ENCODE data around the gene PCP2. TPM values are rescaled to one million over a fixed set of nuclear protein-coding genes. Genes with fewer than 3 reads are reported as not detected.

Gene PCP2
- total RNA-seq, 3 donors from 2014 or later (not counting 1 experiment from before 2014, with no cell fraction given): 5.4 to 8.4 (median 7.7) TPM

DNA sequence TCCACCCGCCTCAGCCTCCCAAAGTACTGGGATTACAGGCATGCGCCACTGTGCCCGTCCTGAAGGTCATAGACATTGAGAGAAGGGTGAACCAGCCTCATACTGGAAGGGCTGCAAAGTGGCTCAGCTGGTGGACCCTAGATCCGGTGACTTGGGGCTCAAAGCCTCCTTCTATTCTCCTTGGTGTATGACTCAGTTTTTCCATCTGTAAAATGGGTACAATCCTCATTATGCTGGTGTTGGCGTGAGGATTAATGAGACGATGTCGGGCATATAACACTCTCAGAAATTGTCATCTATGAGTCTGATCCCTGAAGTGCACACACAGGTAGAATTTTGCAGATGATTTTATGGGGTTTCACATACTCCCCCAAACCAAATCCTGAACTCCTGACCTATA lies 43.7 kb downstream of the PCP2 start:
- no peaks in the 10 kb centered on the region for H3K4me1 ChIP-seq (ENCODE audit: control insufficient read depth, insufficient read depth, low read length)
- H3K27ac Mint-ChIP-seq: no peak overlapping the region
- no peaks in the 10 kb centered on the region for H3K9me3 ChIP-seq (ENCODE audit: control insufficient read depth, insufficient read depth, low read length)
- H3K36me3 ChIP-seq (ENCODE audit: control insufficient read depth, insufficient read depth, low read length): no peaks in the 10 kb centered on the region
- no peak overlapping the region for H3K4me3 Mint-ChIP-seq
- H3K36me3 Mint-ChIP-seq: no peaks in the 10 kb centered on the region
- TF ChIP-seq, protein P1, sequence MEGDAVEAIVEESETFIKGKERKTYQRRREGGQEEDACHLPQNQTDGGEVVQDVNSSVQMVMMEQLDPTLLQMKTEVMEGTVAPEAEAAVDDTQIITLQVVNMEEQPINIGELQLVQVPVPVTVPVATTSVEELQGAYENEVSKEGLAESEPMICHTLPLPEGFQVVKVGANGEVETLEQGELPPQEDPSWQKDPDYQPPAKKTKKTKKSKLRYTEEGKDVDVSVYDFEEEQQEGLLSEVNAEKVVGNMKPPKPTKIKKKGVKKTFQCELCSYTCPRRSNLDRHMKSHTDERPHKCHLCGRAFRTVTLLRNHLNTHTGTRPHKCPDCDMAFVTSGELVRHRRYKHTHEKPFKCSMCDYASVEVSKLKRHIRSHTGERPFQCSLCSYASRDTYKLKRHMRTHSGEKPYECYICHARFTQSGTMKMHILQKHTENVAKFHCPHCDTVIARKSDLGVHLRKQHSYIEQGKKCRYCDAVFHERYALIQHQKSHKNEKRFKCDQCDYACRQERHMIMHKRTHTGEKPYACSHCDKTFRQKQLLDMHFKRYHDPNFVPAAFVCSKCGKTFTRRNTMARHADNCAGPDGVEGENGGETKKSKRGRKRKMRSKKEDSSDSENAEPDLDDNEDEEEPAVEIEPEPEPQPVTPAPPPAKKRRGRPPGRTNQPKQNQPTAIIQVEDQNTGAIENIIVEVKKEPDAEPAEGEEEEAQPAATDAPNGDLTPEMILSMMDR (IDR thresholded peaks at IDR 0.05): no peak
- H3K27me3 Mint-ChIP-seq (ENCODE audit: low read depth in 2 of 2): peaks cover 14 to 16% of the 10 kb centered on the region in 2 donors
- H3K27me3 ChIP-seq (ENCODE audit: control insufficient read depth, insufficient read depth, low read length): peaks cover 2% of the 10 kb centered on the region
- DNase-seq (no peak), ATAC-seq (no peak)
- no peaks in the 10 kb centered on the region for H3K4me1 Mint-ChIP-seq
- no peak overlapping the region for H3K4me3 ChIP-seq (ENCODE audit: low read length)
- no peak overlapping the region for H3K27ac ChIP-seq (ENCODE audit: low read length)
- no peaks in the 10 kb centered on the region for H3K9me3 Mint-ChIP-seq
- WGBS (ENCODE audit: insufficient coverage): 95% methylated on average over 5 of the region's 7 CpGs
- intact Hi-C loops (cut with micrococcal nuclease): no loop called here

DNA sequence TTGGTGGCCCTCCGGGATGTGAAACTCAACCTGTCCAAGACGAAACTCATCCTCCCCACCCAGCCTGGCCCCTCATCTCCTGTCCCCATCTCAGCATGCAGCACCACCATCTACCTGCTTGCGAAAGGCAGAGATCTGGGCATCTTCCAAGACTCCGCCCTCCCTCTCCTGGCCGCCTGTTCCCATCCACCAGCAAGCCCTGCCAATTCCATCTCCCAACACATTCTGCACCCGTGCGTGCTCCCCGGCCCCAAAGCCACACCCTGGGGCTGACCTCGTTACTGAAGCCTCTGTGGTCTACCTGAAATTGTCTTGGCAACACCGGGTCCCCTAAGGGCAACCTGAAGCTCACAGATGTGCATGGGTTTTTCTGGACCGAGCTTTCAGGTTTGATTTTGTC lies 51.1 kb downstream of the PCP2 start:
- intact Hi-C loops (cut with micrococcal nuclease): no loop called here
- Histone ChIP-seq H3K27ac (ENCODE audit: low read length) (no peak overlapping the region), H3K27me3 (ENCODE audit: control insufficient read depth, insufficient read depth, low read length) (no peaks in the 10 kb centered on the region), H3K9me3 (ENCODE audit: control insufficient read depth, insufficient read depth, low read length) (no peaks in the 10 kb centered on the region), H3K4me3 (ENCODE audit: low read length) (no peak overlapping the region), H3K4me1 (ENCODE audit: control insufficient read depth, insufficient read depth, low read length) (no peaks in the 10 kb centered on the region), H3K36me3 (ENCODE audit: control insufficient read depth, insufficient read depth, low read length) (no peaks in the 10 kb centered on the region)
- Mint-ChIP-seq H3K27ac (no peak overlapping the region), H3K4me3 (no peak overlapping the region), H3K27me3 (ENCODE audit: low read depth in 2 of 2) (peaks cover 1 to 6% of the 10 kb centered on the region in 2 donors), H3K9me3 (no peaks in the 10 kb centered on the region), H3K36me3 (no peaks in the 10 kb centered on the region), H3K4me1 (no peaks in the 10 kb centered on the region)
- no peak for ATAC-seq
- TF ChIP-seq, protein P1 (IDR thresholded peaks at IDR 0.05): no peak
- WGBS (ENCODE audit: insufficient coverage): 66% methylated on average over 11 of the region's 11 CpGs
- no peak for DNase-seq

Other genes starting within 250 kb of the PCP2 start
- 1 to 10 TPM in 1 of 3 donors, under 1 TPM in 1, not detected in 1; 0.33 to 1.5 TPM for gene PEX11G, start 144.7 kb downstream of the PCP2 start, total RNA-seq
- 10 to 100 TPM in 2 of 3 donors, 1 to 10 TPM in 1; 9.8 to 11.6 (median 10.9) TPM for gene ZNF358, start 117.6 kb downstream of the PCP2 start, total RNA-seq
- gene MCOLN1, start 111.1 kb downstream of the PCP2 start, total RNA-seq: 10 to 100 TPM; 22.9 to 37.6 (median 27.8) TPM
- gene PNPLA6, start 98.0 kb downstream of the PCP2 start, total RNA-seq: 100 to 1,000 TPM; 118 to 190 (median 125) TPM
- gene CAMSAP3, start 37.9 kb downstream of the PCP2 start, total RNA-seq: under 1 TPM in 2 of 3 donors, not detected in 1; 0.24 to 0.34 TPM
- gene XAB2, start 4.2 kb downstream of the PCP2 start, total RNA-seq: 10 to 100 TPM; 60.2 to 70.8 (median 67.7) TPM
- gene PET100, start 3.9 kb downstream of the PCP2 start, total RNA-seq: 100 to 1,000 TPM in 2 of 3 donors, 10 to 100 TPM in 1; 92.0 to 139 (median 106) TPM
- 100 to 1,000 TPM; 366 to 409 (median 384) TPM for gene STXBP2, start 3.4 kb upstream of the PCP2 start, total RNA-seq
- gene RETN, start 35.3 kb upstream of the PCP2 start, total RNA-seq: 1 to 10 TPM in 1 of 3 donors, not detected in 2; 3.8 TPM
- 1 to 10 TPM in 2 of 3 donors, under 1 TPM in 1; 0.59 to 4.8 (median 1.8) TPM for gene MCEMP1, start 43.4 kb upstream of the PCP2 start, total RNA-seq
- gene TRAPPC5, start 47.1 kb upstream of the PCP2 start, total RNA-seq: 10 to 100 TPM; 53.8 to 58.8 (median 54.2) TPM
- gene FCER2, start 68.4 kb upstream of the PCP2 start, total RNA-seq: 1 to 10 TPM in 2 of 3 donors, under 1 TPM in 1; 0.52 to 1.2 (median 1.0) TPM
- not detected for gene CLEC4G, start 98.4 kb upstream of the PCP2 start, total RNA-seq
- gene CD209, start 113.8 kb upstream of the PCP2 start, total RNA-seq: under 1 TPM in 1 of 3 donors, not detected in 2; 0.10 TPM
- gene CLEC4M, start 129.5 kb upstream of the PCP2 start, total RNA-seq: not detected
- gene EVI5L, start 196.5 kb upstream of the PCP2 start, total RNA-seq: 10 to 100 TPM in 2 of 3 donors, 1 to 10 TPM in 1; 9.6 to 13.5 (median 11.3) TPM
- under 1 TPM; 0.11 to 0.13 (median 0.12) TPM for gene PRR36, start 240.7 kb upstream of the PCP2 start, total RNA-seq